ENCODE results near the gene DEFB132.

The DEFB132 gene

GRCh38 chr20:263701-264100, 6.2 kb downstream of the DEFB132 start:
- DNase-seq (ENCODE audit: low read depth): no peak

- DNase-seq (ENCODE audit: low read depth): peak; percentile 78
Measured at GRCh38 chr20:266596-267562, 9.4 kb downstream of the DEFB132 start.

GRCh38 chr20:270517-270916, 13.0 kb downstream of the DEFB132 start:
- no peak for DNase-seq (ENCODE audit: low read depth)

- no peak for DNase-seq (ENCODE audit: low read depth)
Measured at GRCh38 chr20:271069-271468, 13.5 kb downstream of the DEFB132 start.

- DNase-seq (ENCODE audit: low read depth): no peak
Measured at GRCh38 chr20:271528-271927, 14.0 kb downstream of the DEFB132 start.

GRCh38 chr20:272718-273117, 15.2 kb downstream of the DEFB132 start:
- no peak for DNase-seq (ENCODE audit: low read depth)

GRCh38 chr20:273884-274283, 16.4 kb downstream of the DEFB132 start:
- DNase-seq (ENCODE audit: low read depth): no peak

- DNase-seq (ENCODE audit: low read depth): no peak
Measured at GRCh38 chr20:275791-276190, 18.3 kb downstream of the DEFB132 start.

GRCh38 chr20:276620-277495, 19.3 kb downstream of the DEFB132 start:
- DNase-seq (ENCODE audit: low read depth): no peak

- DNase-seq (ENCODE audit: low read depth): no peak
Measured at GRCh38 chr20:277496-277781, 19.9 kb downstream of the DEFB132 start.

- no peak for DNase-seq (ENCODE audit: low read depth)
Measured at GRCh38 chr20:278181-278580, 20.7 kb downstream of the DEFB132 start.

- DNase-seq (ENCODE audit: low read depth): no peak
Measured at GRCh38 chr20:278607-279571, 21.4 kb downstream of the DEFB132 start.

- no peak for DNase-seq (ENCODE audit: low read depth)
Measured at GRCh38 chr20:284172-284571, 26.6 kb downstream of the DEFB132 start.

- DNase-seq (ENCODE audit: low read depth): no peak
Measured at GRCh38 chr20:286508-286907, 29.0 kb downstream of the DEFB132 start.

- DNase-seq (ENCODE audit: low read depth): no peak
Measured at GRCh38 chr20:288956-289692, 31.6 kb downstream of the DEFB132 start.

GRCh38 chr20:289693-290083, 32.2 kb downstream of the DEFB132 start:
- DNase-seq (ENCODE audit: low read depth): no peak

- DNase-seq (ENCODE audit: low read depth): peak; percentile 74
Measured at GRCh38 chr20:290084-290831, 32.7 kb downstream of the DEFB132 start, which contains the start of gene C20orf96. TSS of gene C20orf96 (minus strand) at chr20:290750. CDS start at chr20:290610, 140 bp downstream.

GRCh38 chr20:294602-295001, 37.1 kb downstream of the DEFB132 start:
- DNase-seq (ENCODE audit: low read depth): no peak

GRCh38 chr20:295804-296203, 38.3 kb downstream of the DEFB132 start:
- no peak for DNase-seq (ENCODE audit: low read depth)

Measured in T follicular helper cell (primary cell).